Neural crest cell (in vitro differentiated cells): ENCODE results near the gene C1orf53. TPM values are rescaled to one million over a fixed set of nuclear protein-coding genes. Genes with fewer than 3 reads are reported as not detected.

Source experiments
- DNase-seq: peaks from one replicate; pipeline ENCODE4 v3.0.0; 2021; ENCODE audit warnings: low read depth, mixed read lengths, low spot score
- H3K27ac Mint-ChIP-seq: one replicate; pipeline ENCODE4 v1.8.0; 2021; ENCODE audit warnings: mild to moderate bottlenecking, mixed read lengths; ENCODE audit not compliant: unreplicated experiment
- H3K27me3 Mint-ChIP-seq: 2 replicates; pipeline ENCODE4 v1.8.0; 2021; ENCODE audit warnings: low read depth, mild to moderate bottlenecking, mixed read lengths
- H3K36me3 Mint-ChIP-seq: 2 replicates; pipeline ENCODE4 v1.8.0; 2021; ENCODE audit warnings: low read depth, mild to moderate bottlenecking, mixed read lengths
- H3K4me1 Mint-ChIP-seq: 2 replicates; pipeline ENCODE4 v1.8.0; 2021; ENCODE audit warnings: mixed read lengths
- H3K4me3 Mint-ChIP-seq: one replicate; pipeline ENCODE4 v1.8.0; 2021; ENCODE audit warnings: mild to moderate bottlenecking, mixed read lengths
- H3K9me3 Mint-ChIP-seq: 2 replicates; pipeline ENCODE4 v1.8.0; 2021; ENCODE audit warnings: mixed read lengths
- total RNA-seq: library from RNA; stranded (reverse); gene quantifications from 2 replicates; pipeline ENCODE4 v1.2.1, GENCODE V29; 2021
- TF ChIP-seq, protein P1 (sequence below): fragments of 200-600 bp; sonication (generic); conservative IDR thresholded peaks from 2 replicates; pipeline ENCODE4 v1.5.0; 2021; ENCODE audit warnings: antibody characterized with exemption, mild to moderate bottlenecking

Gene C1orf53
- total RNA-seq, 1 donor from 2014 or later: 3.1 TPM

DNA sequence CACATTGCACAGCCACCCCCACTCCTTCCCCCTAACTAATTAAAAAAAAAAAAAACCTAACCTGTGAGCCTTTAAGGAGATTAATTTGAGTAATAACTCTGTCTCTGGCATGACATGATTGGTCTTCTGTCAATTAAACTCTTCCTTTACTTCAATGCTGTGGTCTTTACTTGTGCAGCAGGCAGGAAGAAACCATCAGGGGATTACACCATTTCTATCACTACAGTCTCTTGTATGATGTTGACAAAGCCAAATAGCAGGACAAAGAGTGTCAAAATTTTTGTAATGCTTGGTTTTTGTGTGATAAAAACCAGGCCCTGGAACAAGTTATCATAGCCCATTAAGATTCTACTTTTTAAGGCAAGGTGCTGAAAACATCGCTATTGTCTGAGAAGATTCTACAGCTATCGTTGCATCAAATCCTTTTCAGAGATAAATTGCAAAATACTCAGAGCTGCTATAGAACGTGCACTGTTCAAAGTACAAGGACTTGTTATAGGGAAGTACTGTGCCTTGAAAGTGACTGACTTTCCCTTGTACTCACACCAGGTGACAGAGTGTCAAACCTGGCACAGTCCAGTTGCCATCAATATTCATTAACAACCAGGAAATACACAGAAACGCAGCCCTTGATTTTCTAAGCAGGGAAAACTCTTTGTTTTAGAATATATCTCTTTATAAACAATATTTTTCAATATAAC is 52.4 kb downstream of the C1orf53 start:
- TF ChIP-seq, protein P1, sequence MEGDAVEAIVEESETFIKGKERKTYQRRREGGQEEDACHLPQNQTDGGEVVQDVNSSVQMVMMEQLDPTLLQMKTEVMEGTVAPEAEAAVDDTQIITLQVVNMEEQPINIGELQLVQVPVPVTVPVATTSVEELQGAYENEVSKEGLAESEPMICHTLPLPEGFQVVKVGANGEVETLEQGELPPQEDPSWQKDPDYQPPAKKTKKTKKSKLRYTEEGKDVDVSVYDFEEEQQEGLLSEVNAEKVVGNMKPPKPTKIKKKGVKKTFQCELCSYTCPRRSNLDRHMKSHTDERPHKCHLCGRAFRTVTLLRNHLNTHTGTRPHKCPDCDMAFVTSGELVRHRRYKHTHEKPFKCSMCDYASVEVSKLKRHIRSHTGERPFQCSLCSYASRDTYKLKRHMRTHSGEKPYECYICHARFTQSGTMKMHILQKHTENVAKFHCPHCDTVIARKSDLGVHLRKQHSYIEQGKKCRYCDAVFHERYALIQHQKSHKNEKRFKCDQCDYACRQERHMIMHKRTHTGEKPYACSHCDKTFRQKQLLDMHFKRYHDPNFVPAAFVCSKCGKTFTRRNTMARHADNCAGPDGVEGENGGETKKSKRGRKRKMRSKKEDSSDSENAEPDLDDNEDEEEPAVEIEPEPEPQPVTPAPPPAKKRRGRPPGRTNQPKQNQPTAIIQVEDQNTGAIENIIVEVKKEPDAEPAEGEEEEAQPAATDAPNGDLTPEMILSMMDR: no peak
- no peaks in the 10 kb centered on the region for H3K9me3 Mint-ChIP-seq
- DNase-seq: no peak
- no peaks in the 10 kb centered on the region for H3K4me1 Mint-ChIP-seq
- H3K27me3 Mint-ChIP-seq: peaks cover 11% of the 10 kb centered on the region
- no peaks in the 10 kb centered on the region for H3K36me3 Mint-ChIP-seq
- no peak overlapping the region for H3K27ac Mint-ChIP-seq
- H3K4me3 Mint-ChIP-seq: no peak overlapping the region

DNA sequence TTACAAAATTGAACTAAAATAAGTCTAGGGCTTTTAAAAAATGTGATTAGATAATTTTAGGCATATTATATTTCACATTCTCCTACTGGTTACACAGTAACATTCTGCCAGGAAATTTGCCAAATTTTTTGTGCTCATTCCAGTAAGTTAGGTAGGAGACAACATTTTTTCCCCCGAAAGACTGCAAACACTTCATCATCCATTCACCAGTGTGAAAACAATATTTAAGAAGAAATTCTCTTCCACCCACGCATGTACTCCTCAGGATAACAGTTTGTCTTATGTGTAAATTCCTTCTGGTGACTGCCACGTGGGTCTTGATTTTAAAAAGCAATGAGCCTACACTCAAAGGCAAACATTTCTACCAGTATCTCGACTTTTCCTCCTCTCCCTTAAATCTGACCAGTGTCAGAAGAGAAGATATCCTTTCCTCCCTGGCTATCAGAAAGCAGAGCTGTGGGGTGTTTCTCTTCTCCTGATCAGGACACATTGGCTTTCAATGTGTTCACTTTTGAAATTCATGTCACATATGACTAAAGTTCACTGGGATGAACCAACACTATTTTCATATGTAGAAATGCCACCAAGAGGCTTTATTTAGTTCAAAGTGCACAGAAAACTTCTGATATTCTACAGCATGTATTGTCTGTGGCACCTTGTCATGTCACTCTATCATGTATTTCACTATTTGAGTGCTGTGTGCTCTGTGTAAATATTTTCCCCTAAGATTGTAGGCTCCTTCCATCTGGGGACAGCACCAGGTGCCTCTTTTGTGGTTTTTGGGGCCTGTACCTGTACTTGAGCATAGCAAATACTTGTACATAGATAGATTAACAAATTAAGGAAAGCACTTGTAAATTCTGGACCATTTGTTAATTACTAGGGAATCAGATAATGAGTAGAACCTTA is 53.3 kb downstream of the C1orf53 start:
- Mint-ChIP-seq H3K4me1 (no peaks in the 10 kb centered on the region), H3K4me3 (no peak overlapping the region), H3K9me3 (no peaks in the 10 kb centered on the region), H3K27ac (no peak overlapping the region), H3K27me3 (peaks cover 11% of the 10 kb centered on the region), H3K36me3 (no peaks in the 10 kb centered on the region)
- DNase-seq: no peak
- TF ChIP-seq, protein P1: no peak

Other genes starting within 250 kb of the C1orf53 start
- 6.5 and 8.3 TPM in 2 replicates for gene DENND1B, start 127.2 kb upstream of the C1orf53 start, total RNA-seq
- gene LHX9, start 14.7 kb downstream of the C1orf53 start, total RNA-seq: not detected in 2 replicates